ENCODE measurements around the gene UCHL3.
"Not testable (repeated sequence)": the region's sequence is repeated elsewhere in the genome, so short reads cannot be mapped to it uniquely, and the experiment has no call there.

The UCHL3 gene

GRCh38 chr13:75518439-75519088 is 31.0 kb upstream of the UCHL3 start:
- Histone ChIP-seq H3K9me3 (ENCODE audit: insufficient read depth, low read depth, low read length) (peaks cover 19% of the 10 kb centered on the region; the same call in 1 of the 2 replicates), H3K4me1 (ENCODE audit: insufficient read depth, low read length) (no peaks in the 10 kb centered on the region), H3K27ac (ENCODE audit: low read depth, low read length) (no peak overlapping the region), H3K9ac (ENCODE audit: low read depth, low read length) (no peak overlapping the region), H3K36me3 (ENCODE audit: insufficient read depth, low read length) (no peaks in the 10 kb centered on the region), H3K4me3 (ENCODE audit: low read length) (no peak overlapping the region), H3K27me3 (ENCODE audit: insufficient read depth, low read length) (no peaks in the 10 kb centered on the region)
- WGBS, result 98% methylated on average over 29 of the region's 30 CpGs

- H3K27ac ChIP-seq (ENCODE audit: low read depth, low read length), result no peak overlapping the region
- H3K27me3 ChIP-seq (ENCODE audit: insufficient read depth, low read length), result no peaks in the 10 kb centered on the region
- no peak overlapping the region for H3K4me3 ChIP-seq (ENCODE audit: low read length)
- no peaks in the 10 kb centered on the region for H3K4me1 ChIP-seq (ENCODE audit: insufficient read depth, low read length)
- peaks cover 19% of the 10 kb centered on the region; the same call in 1 of the 2 replicates for H3K9me3 ChIP-seq (ENCODE audit: insufficient read depth, low read depth, low read length)
- peaks cover 13% of the 10 kb centered on the region for H3K36me3 ChIP-seq (ENCODE audit: insufficient read depth, low read length)
- no peak overlapping the region for H3K9ac ChIP-seq (ENCODE audit: low read depth, low read length)
- over 99% methylated on average over 3 of the region's 3 CpGs for WGBS
Observed at GRCh38 chr13:75521956-75522355, 27.6 kb upstream of the UCHL3 start.

- Histone ChIP-seq H3K9ac (ENCODE audit: low read depth, low read length) (no peak overlapping the region), H3K9me3 (ENCODE audit: insufficient read depth, low read depth, low read length) (no peaks in the 10 kb centered on the region), H3K36me3 (ENCODE audit: insufficient read depth, low read length) (peaks cover 70% of the 10 kb centered on the region), H3K4me1 (ENCODE audit: insufficient read depth, low read length) (no peaks in the 10 kb centered on the region), H3K27me3 (ENCODE audit: insufficient read depth, low read length) (no peaks in the 10 kb centered on the region), H3K4me3 (ENCODE audit: low read length) (no peak overlapping the region), H3K27ac (ENCODE audit: low read depth, low read length) (no peak overlapping the region)
Observed at GRCh38 chr13:75530549-75530961, 19.0 kb upstream of the UCHL3 start.

- WGBS, result 100% methylated on average over 1 of the region's 1 CpG
- Histone ChIP-seq H3K4me3 (ENCODE audit: low read length) (no peak overlapping the region), H3K4me1 (ENCODE audit: insufficient read depth, low read length) (peaks cover 10% of the 10 kb centered on the region), H3K9me3 (ENCODE audit: insufficient read depth, low read depth, low read length) (peaks cover 1% of the 10 kb centered on the region; the same call in 1 of the 2 replicates), H3K36me3 (ENCODE audit: insufficient read depth, low read length) (peaks cover 50% of the 10 kb centered on the region), H3K27me3 (ENCODE audit: insufficient read depth, low read length) (no peaks in the 10 kb centered on the region), H3K27ac (ENCODE audit: low read depth, low read length) (no peak overlapping the region), H3K9ac (ENCODE audit: low read depth, low read length) (no peak overlapping the region)
Observed at GRCh38 chr13:75533861-75534260, 15.7 kb upstream of the UCHL3 start.

- peaks cover 3% of the 10 kb centered on the region; the same call in 1 of the 2 replicates for H3K9me3 ChIP-seq (ENCODE audit: insufficient read depth, low read depth, low read length)
- H3K36me3 ChIP-seq (ENCODE audit: insufficient read depth, low read length), result peaks cover 33% of the 10 kb centered on the region
- H3K4me1 ChIP-seq (ENCODE audit: insufficient read depth, low read length), result peaks cover 10% of the 10 kb centered on the region
- peak within 1 kb of the TSS; percentile 88 for H3K27ac ChIP-seq (ENCODE audit: low read depth, low read length)
- H3K4me3 ChIP-seq (ENCODE audit: low read length), result peak within 1 kb of the TSS; percentile 99
- no peaks in the 10 kb centered on the region for H3K27me3 ChIP-seq (ENCODE audit: insufficient read depth, low read length)
- WGBS, result under 1% methylated on average over 48 of the region's 51 CpGs
- peak within 1 kb of the TSS; percentile 96 for H3K9ac ChIP-seq (ENCODE audit: low read depth, low read length)
Observed at GRCh38 chr13:75537401-75538365, 11.9 kb upstream of the UCHL3 start, which contains the start of gene COMMD6. TSS of gene COMMD6 (minus strand) at chr13:75537841. CDS start at chr13:75537805, 36 bp downstream.

GRCh38 chr13:75541287-75541686 is 8.3 kb upstream of the UCHL3 start:
- peaks cover 3% of the 10 kb centered on the region; the same call in 1 of the 2 replicates for H3K9me3 ChIP-seq (ENCODE audit: insufficient read depth, low read depth, low read length)
- no peak overlapping the region for H3K9ac ChIP-seq (ENCODE audit: low read depth, low read length)
- peaks cover 2% of the 10 kb centered on the region; the same call in 1 of the 2 replicates for H3K36me3 ChIP-seq (ENCODE audit: insufficient read depth, low read length)
- H3K4me1 ChIP-seq (ENCODE audit: insufficient read depth, low read length), result peaks cover 8% of the 10 kb centered on the region
- no peaks in the 10 kb centered on the region for H3K27me3 ChIP-seq (ENCODE audit: insufficient read depth, low read length)
- H3K4me3 ChIP-seq (ENCODE audit: low read length), result no peak overlapping the region
- 90% methylated on average over 3 of the region's 4 CpGs for WGBS
- H3K27ac ChIP-seq (ENCODE audit: low read depth, low read length), result no peak overlapping the region

GRCh38 chr13:75541961-75542360 is 7.6 kb upstream of the UCHL3 start:
- Histone ChIP-seq H3K36me3 (ENCODE audit: insufficient read depth, low read length) (no peaks in the 10 kb centered on the region), H3K4me1 (ENCODE audit: insufficient read depth, low read length) (peaks cover under 1% of the 10 kb centered on the region; the same call in 1 of the 2 replicates), H3K9ac (ENCODE audit: low read depth, low read length) (no peak overlapping the region), H3K4me3 (ENCODE audit: low read length) (no peak overlapping the region), H3K27ac (ENCODE audit: low read depth, low read length) (no peak overlapping the region), H3K27me3 (ENCODE audit: insufficient read depth, low read length) (no peaks in the 10 kb centered on the region), H3K9me3 (ENCODE audit: insufficient read depth, low read depth, low read length) (peaks cover 3% of the 10 kb centered on the region; the same call in 1 of the 2 replicates)
- WGBS, result 96% methylated on average over 1 of the region's 1 CpG

GRCh38 chr13:75544681-75545330 is 4.8 kb upstream of the UCHL3 start:
- WGBS, result 90% methylated on average over 9 of the region's 10 CpGs
- Histone ChIP-seq H3K27ac (ENCODE audit: low read depth, low read length) (no peak overlapping the region), H3K4me1 (ENCODE audit: insufficient read depth, low read length) (peaks cover 6% of the 10 kb centered on the region; the same call in 1 of the 2 replicates)

GRCh38 chr13:75545386-75545785 is 4.2 kb upstream of the UCHL3 start:
- not testable (repeated sequence) for H3K27me3 ChIP-seq (ENCODE audit: insufficient read depth, low read length); H3K36me3 ChIP-seq (ENCODE audit: insufficient read depth, low read length); H3K4me3 ChIP-seq (ENCODE audit: low read length); H3K27ac ChIP-seq (ENCODE audit: low read depth, low read length); H3K9me3 ChIP-seq (ENCODE audit: insufficient read depth, low read depth, low read length); H3K4me1 ChIP-seq (ENCODE audit: insufficient read depth, low read length); H3K9ac ChIP-seq (ENCODE audit: low read depth, low read length)
- WGBS, result 87% methylated on average over 14 of the region's 14 CpGs

More at GRCh38 chr13:75544681-75545330, 4.8 kb upstream of the UCHL3 start:
- no peak overlapping the region for H3K9ac ChIP-seq (ENCODE audit: low read depth, low read length)
- H3K36me3 ChIP-seq (ENCODE audit: insufficient read depth, low read length), result no peaks in the 10 kb centered on the region
- 0 out of 2 replicates have a peak, but pooled peaks cover 3% of the 10 kb centered on the region for H3K27me3 ChIP-seq (ENCODE audit: insufficient read depth, low read length)
- H3K4me3 ChIP-seq (ENCODE audit: low read length), result no peak overlapping the region
- no peaks in the 10 kb centered on the region for H3K9me3 ChIP-seq (ENCODE audit: insufficient read depth, low read depth, low read length)

- H3K4me1 ChIP-seq (ENCODE audit: insufficient read depth, low read length), result peaks cover 6% of the 10 kb centered on the region; the same call in 1 of the 2 replicates
- no peak overlapping the region for H3K9ac ChIP-seq (ENCODE audit: low read depth, low read length)
- H3K27ac ChIP-seq (ENCODE audit: low read depth, low read length), result no peak overlapping the region
- H3K36me3 ChIP-seq (ENCODE audit: insufficient read depth, low read length), result no peaks in the 10 kb centered on the region
- no peaks in the 10 kb centered on the region for H3K9me3 ChIP-seq (ENCODE audit: insufficient read depth, low read depth, low read length)
- no peak overlapping the region for H3K4me3 ChIP-seq (ENCODE audit: low read length)
- 92% methylated on average over 3 of the region's 3 CpGs for WGBS
- H3K27me3 ChIP-seq (ENCODE audit: insufficient read depth, low read length), result 0 out of 2 replicates have a peak, but pooled peaks cover 3% of the 10 kb centered on the region
Observed at GRCh38 chr13:75547917-75548316, 1.7 kb upstream of the UCHL3 start.
